H9 (cell line): ENCODE results near the gene KRTAP5-1. TPM values are rescaled to one million over a fixed set of nuclear protein-coding genes. Genes with fewer than 3 reads are reported as not detected.

Experiments
- DNase-seq: peaks from one replicate; pipeline ENCODE4 v3.0.0-alpha.2; 2017
- H2AFZ ChIP-seq: one replicate; pipeline ENCODE4 v1.6.1; 2013; ENCODE audit warnings: mild to moderate bottlenecking, low read length, control low read depth, moderate library complexity
- H2AK5ac ChIP-seq: 2 replicates; pipeline ENCODE4 v1.6.1; 2013; ENCODE audit warnings: low read length, control low read depth, mixed read lengths; ENCODE audit not compliant: insufficient read length
- H2BK120ac ChIP-seq: one replicate; pipeline ENCODE4 v1.6.1; 2013; ENCODE audit warnings: low read depth, mild to moderate bottlenecking, low read length, control low read depth, inconsistent platforms; ENCODE audit not compliant: poor library complexity, severe bottlenecking
- H2BK12ac ChIP-seq: 2 replicates; pipeline ENCODE4 v1.6.1; 2013; ENCODE audit warnings: low read length, control low read depth, mixed read lengths, low read depth; ENCODE audit not compliant: insufficient read length
- H2BK15ac ChIP-seq: 2 replicates; pipeline ENCODE4 v1.6.1; 2013; ENCODE audit warnings: low read depth, low read length, control low read depth
- H2BK20ac ChIP-seq: one replicate; pipeline ENCODE4 v1.6.1; 2013; ENCODE audit warnings: low read depth, mild to moderate bottlenecking, low read length, control low read depth, inconsistent platforms; ENCODE audit not compliant: poor library complexity, severe bottlenecking
- H2BK5ac ChIP-seq: 2 replicates; pipeline ENCODE4 v1.6.1; 2013; ENCODE audit warnings: low read length, control low read depth, mixed read lengths; ENCODE audit not compliant: insufficient read length
- H3K14ac ChIP-seq: 2 replicates; pipeline ENCODE4 v1.6.1; 2013; ENCODE audit warnings: low read length, control low read depth; ENCODE audit not compliant: insufficient read depth
- H3K18ac ChIP-seq: 2 replicates; pipeline ENCODE4 v1.6.1; 2013; ENCODE audit warnings: low read depth, mild to moderate bottlenecking, mixed read lengths, low read length, control low read depth; ENCODE audit not compliant: insufficient read length
- H3K23ac ChIP-seq: 2 replicates; pipeline ENCODE4 v1.6.1; 2013; ENCODE audit warnings: low read length, control low read depth, mixed read lengths, low read depth; ENCODE audit not compliant: insufficient read length
- H3K23me2 ChIP-seq: 2 replicates; pipeline ENCODE4 v1.6.1; 2013; ENCODE audit warnings: low read depth, mild to moderate bottlenecking, mixed read lengths, low read length, control low read depth; ENCODE audit not compliant: insufficient read length, poor library complexity, severe bottlenecking
- H3K27ac ChIP-seq: 2 replicates; pipeline ENCODE4 v1.5.1; 2013; ENCODE audit warnings: low read length, control low read depth, mixed read lengths, low read depth; ENCODE audit not compliant: insufficient read length
- H3K27me3 ChIP-seq: 2 replicates; pipeline ENCODE4 v1.6.1; 2013; ENCODE audit warnings: low read length, control low read depth, inconsistent platforms; ENCODE audit not compliant: insufficient read depth
- H3K4ac ChIP-seq: 2 replicates; pipeline ENCODE4 v1.6.1; 2013; ENCODE audit warnings: low read depth, mild to moderate bottlenecking, control low read depth, inconsistent platforms, low read length, moderate library complexity
- H3K4me1 ChIP-seq: 2 replicates; pipeline ENCODE4 v1.6.1; 2013; ENCODE audit warnings: low read length, control low read depth, inconsistent platforms; ENCODE audit not compliant: insufficient read depth
- H3K4me2 ChIP-seq: 2 replicates; pipeline ENCODE4 v1.6.1; 2013; ENCODE audit warnings: low read length, control low read depth, mixed read lengths; ENCODE audit not compliant: insufficient read length, insufficient read depth
- H3K56ac ChIP-seq: 2 replicates; pipeline ENCODE4 v1.6.1; 2013; ENCODE audit warnings: low read depth, mild to moderate bottlenecking, mixed read lengths, low read length, control low read depth; ENCODE audit not compliant: insufficient read length
- H3K79me1 ChIP-seq: 2 replicates; pipeline ENCODE4 v1.6.1; 2013; ENCODE audit warnings: low read depth, mild to moderate bottlenecking, moderate library complexity, low read length, control low read depth, inconsistent platforms; ENCODE audit not compliant: insufficient read depth, poor library complexity, severe bottlenecking
- H3K79me2 ChIP-seq: 2 replicates; pipeline ENCODE4 v1.6.1; 2013; ENCODE audit warnings: low read length, control low read depth, inconsistent platforms; ENCODE audit not compliant: insufficient read depth
- H3K9ac ChIP-seq: 2 replicates; pipeline ENCODE4 v1.6.1; 2013; ENCODE audit warnings: low read length, control low read depth, mixed read lengths; ENCODE audit not compliant: insufficient read length; ENCODE audit errors: extremely low read depth
- H3K9me3 ChIP-seq: one replicate; pipeline ENCODE4 v1.6.1; 2013; ENCODE audit warnings: low read depth, low read length, inconsistent platforms; ENCODE audit not compliant: control insufficient read depth
- H3T11ph ChIP-seq: one replicate; pipeline ENCODE4 v1.6.1; 2013; ENCODE audit warnings: mild to moderate bottlenecking, low read length, control low read depth, inconsistent platforms
- H4K20me1 ChIP-seq: one replicate; pipeline ENCODE4 v1.6.1; 2013; ENCODE audit not compliant: control insufficient read depth, insufficient read length, insufficient read depth
- H4K5ac ChIP-seq: 2 replicates; pipeline ENCODE4 v1.6.1; 2013; ENCODE audit warnings: low read depth, mild to moderate bottlenecking, mixed read lengths, low read length, control low read depth; ENCODE audit not compliant: insufficient read length
- H4K8ac ChIP-seq: replicated peaks from 2 replicates; pipeline ENCODE4 v1.6.1; 2013; ENCODE audit warnings: low read length, control low read depth, mixed read lengths, low read depth; ENCODE audit not compliant: insufficient read length
- H4K91ac ChIP-seq: 2 replicates; pipeline ENCODE4 v1.6.1; 2013; ENCODE audit warnings: low read depth, mild to moderate bottlenecking, moderate library complexity, mixed read lengths, low read length, control low read depth; ENCODE audit not compliant: insufficient read length
- H3K27ac Mint-ChIP-seq, 3 experiments: 2 replicates in 2 of 3; 3 replicates in 1 of 3; pipeline ENCODE4 v1.8.0; 2020 to 2021; ENCODE audit warnings: mixed read lengths in 3 of 3, mild to moderate bottlenecking in 1 of 3, moderate library complexity in 1 of 3
- H3K27me3 Mint-ChIP-seq: 2 replicates; pipeline ENCODE4 v1.8.0; 2021; ENCODE audit warnings: low read depth, mild to moderate bottlenecking, moderate library complexity, mixed read lengths
- H3K36me3 Mint-ChIP-seq, 3 experiments: 2 replicates in 2 of 3; 3 replicates in 1 of 3; pipeline ENCODE4 v1.8.0; 2020 to 2021; ENCODE audit warnings: low read depth in 3 of 3, mixed read lengths in 3 of 3; ENCODE audit not compliant: insufficient read depth in 1 of 3
- H3K4me1 Mint-ChIP-seq, 2 experiments: 2 replicates each; pipeline ENCODE4 v1.8.0; 2020; ENCODE audit warnings: mixed read lengths in 2 of 2
- H3K4me3 Mint-ChIP-seq, 2 experiments: 2 replicates in 1 of 2; 3 replicates in 1 of 2; pipeline ENCODE4 v1.8.0; 2020 to 2021; ENCODE audit warnings: mild to moderate bottlenecking in 2 of 2, mixed read lengths in 2 of 2, moderate library complexity in 1 of 2
- H3K9me3 Mint-ChIP-seq, 2 experiments: 2 replicates in 1 of 2; 3 replicates in 1 of 2; pipeline ENCODE4 v1.8.0; 2020; ENCODE audit warnings: mild to moderate bottlenecking in 2 of 2, mixed read lengths in 2 of 2, moderate library complexity in 1 of 2
- CTCF ChIP-seq: fragments of 200-600 bp; sonication (generic); conservative IDR thresholded peaks from 3 replicates; pipeline ENCODE4 v1.8.0; 2021; ENCODE audit warnings: antibody characterized with exemption, mild to moderate bottlenecking
- WGBS: extraction: QIAGEN DNeasy Blood & Tissue Kit; methylation state at CpG from one replicate; pipeline ENCODE4 v1.1.7; 2013; ENCODE audit warnings: missing lambda C conversion rate, low lambda C conversion rate, mixed read lengths; ENCODE audit not compliant: insufficient read length; ENCODE audit errors: extremely low coverage; 5-methylcytosine and 5-hydroxymethylcytosine counted together
- total RNA-seq: library from RNA; stranded (reverse); gene quantifications from 2 replicates; pipeline ENCODE4 v1.2.1, GENCODE V29; 2021

KRTAP5-1 gene
- total RNA-seq, 1 experiment from 2014 or later = not detected

DNA sequence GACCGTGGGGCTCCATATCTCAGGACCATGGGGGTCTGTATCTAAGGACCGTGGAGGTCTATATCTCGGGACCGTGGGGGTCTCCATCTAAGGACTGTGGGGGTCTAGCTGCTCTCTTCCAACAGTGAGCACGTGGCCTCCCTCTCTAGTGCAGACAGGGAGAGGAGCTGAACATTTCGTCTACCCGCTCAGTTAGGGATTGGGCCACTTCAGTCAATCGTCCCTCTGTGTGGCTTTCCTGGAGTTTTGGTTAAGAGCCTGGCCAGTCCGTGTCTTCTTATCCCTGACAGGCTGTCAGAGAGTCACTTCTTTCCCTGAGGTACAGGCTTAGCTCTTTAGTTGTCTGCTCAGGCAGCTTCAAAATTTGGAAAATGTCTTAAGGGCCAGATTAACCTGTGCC lies 3.1 kb downstream of the KRTAP5-1 start:
- H4K5ac ChIP-seq = no peak overlapping the region
- H3K56ac ChIP-seq = no peak overlapping the region
- H4K91ac ChIP-seq = no peak overlapping the region

More for the DNA sequence above, 3.1 kb downstream of the KRTAP5-1 start:
- Histone ChIP-seq H3K23ac (no peak overlapping the region), H3K4ac (no peak overlapping the region), H3K79me1 (no peaks in the 10 kb centered on the region), H2BK120ac (no peak overlapping the region), H2BK15ac (peak overlapping the region; percentile 12; the same call in 1 of the 2 replicates), H3K9ac (no peak overlapping the region), H3T11ph (no peak overlapping the region), H3K9me3 (no peaks in the 10 kb centered on the region), H4K20me1 (no peaks in the 10 kb centered on the region), H2BK12ac (no peak overlapping the region), H3K4me2 (no peak overlapping the region), H3K18ac (no peak overlapping the region), H2AK5ac (no peak overlapping the region), H2AFZ (no peak overlapping the region), H3K4me1 (no peaks in the 10 kb centered on the region), H3K23me2 (no peaks in the 10 kb centered on the region), H4K8ac (no peak overlapping the region), H2BK20ac (no peak overlapping the region), H3K14ac (no peak overlapping the region; the same call in 1 of the 2 replicates), H2BK5ac (no peak overlapping the region), H3K79me2 (no peaks in the 10 kb centered on the region), H3K27ac (no peak overlapping the region), H3K27me3 (no peaks in the 10 kb centered on the region)
- Mint-ChIP-seq H3K9me3 (peaks cover 9% of the 10 kb centered on the region in 2 experiments), H3K4me3 (no peak overlapping the region), H3K36me3 (peaks cover 0 to 4% (median 0%) of the 10 kb centered on the region in 3 experiments; a peak in 3 of 7 replicates), H3K27ac (no peak overlapping the region), H3K4me1 (peaks cover 0 to 3% of the 10 kb centered on the region in 2 experiments; a peak in 1 of 4 replicates), H3K27me3 (peaks cover 50% of the 10 kb centered on the region)
- TF ChIP-seq CTCF = no peak
- no peak for DNase-seq
- WGBS = no CpG with 5 or more reads among the region's 9 CpGs
